GM12878 (cell line): ENCODE data around the gene KLF12. TPM values are rescaled to one million over a fixed set of nuclear protein-coding genes. Genes with fewer than 3 reads are reported as not detected.

Experiments
- ATAC-seq: fragments of 200-7000 bp; cut with Tn5 transposase; 3 replicates; pipeline ENCODE4 v1.9.1; 2020; ENCODE audit warnings: mild to moderate bottlenecking, moderate library complexity
- BruUV-seq: library from RNA; stranded (reverse); fragments of 400-500 nt; replicated peaks from 2 replicates; lab custom pipeline; 2021; lab: Mats Ljungman, UMichigan
- CTCF ChIA-PET: fragments of 300-600 bp; sonication (Branson Sonifier 250); formaldehyde crosslinking; extraction: SDS; loops from one replicate; lab custom pipeline; 2021; ENCODE audit warnings: inconsistent platforms; lab: Yijun Ruan, JAX
- POLR2A ChIA-PET: fragments of 350-600 bp; formaldehyde crosslinking; extraction: SDS; loops from one replicate; lab custom pipeline; 2021; ENCODE audit warnings: inconsistent platforms; lab: Charles Lee
- RAD21 ChIA-PET: fragments of 300-600 bp; sonication (Branson Sonifier 250); formaldehyde crosslinking; loops from one replicate; lab custom pipeline; 2023; ENCODE audit warnings: antibody characterized with exemption; ENCODE audit not compliant: unreplicated experiment; lab: Charles Lee
- SMC1A ChIA-PET: fragments of 300-600 bp; sonication (Branson Sonifier 250); formaldehyde crosslinking; loops from one replicate; lab custom pipeline; 2023; ENCODE audit not compliant: unreplicated experiment, uncharacterized antibody; lab: Charles Lee
- DNase-seq: peaks from one replicate; pipeline ENCODE4 v3.0.0-alpha.2; 2011; ENCODE audit warnings: low read depth, low spot score
- FAIRE-seq: peaks from 3 replicates; lab custom pipeline; 2011; peaks lifted over from hg19 to GRCh38; lab: Jason Lieb, UNC
- H2AFZ ChIP-seq: 2 replicates; pipeline ENCODE4 v1.6.0; 2011; ENCODE audit warnings: low read depth, low read length, control low read depth; ENCODE audit not compliant: control insufficient read depth
- H3K27ac ChIP-seq: 2 replicates; pipeline ENCODE4 v1.5.1; 2011; ENCODE audit warnings: control low read depth; ENCODE audit not compliant: control insufficient read depth, insufficient read depth
- H3K27me3 ChIP-seq, 2 experiments: replicated peaks in 1 of 2; 2 replicates each; pipeline versions ENCODE4 v1.6.0 to v1.6.1; 2011; ENCODE audit warnings: low read length in 1 of 2; ENCODE audit not compliant: control insufficient read depth in 2 of 2, insufficient read depth in 2 of 2
- H3K36me3 ChIP-seq, 2 experiments: 2 replicates each; pipeline ENCODE4 v1.5.1; 2011; ENCODE audit warnings: low read length in 1 of 2; ENCODE audit not compliant: control insufficient read depth in 2 of 2, insufficient read depth in 2 of 2
- H3K4me1 ChIP-seq: 2 replicates; pipeline ENCODE4 v1.6.1; 2011; ENCODE audit warnings: mild to moderate bottlenecking, low read length, moderate library complexity, mixed read lengths; ENCODE audit not compliant: control insufficient read depth, insufficient read depth
- H3K4me2 ChIP-seq: 2 replicates; pipeline ENCODE4 v1.6.0; 2011; ENCODE audit warnings: control low read depth; ENCODE audit not compliant: control insufficient read depth, insufficient read depth
- H3K4me3 ChIP-seq: fragments of 200-600 bp; sonication (generic); 2 replicates; pipeline ENCODE4 v1.5.1; 2016
- H3K79me2 ChIP-seq: 2 replicates; pipeline ENCODE4 v1.6.0; 2011; ENCODE audit warnings: low read length; ENCODE audit not compliant: control insufficient read depth, insufficient read depth
- H3K9ac ChIP-seq: 2 replicates; pipeline ENCODE4 v1.8.0; 2011; ENCODE audit warnings: low read length, control low read depth, mixed read lengths; ENCODE audit not compliant: control insufficient read depth, insufficient read depth
- H3K9me3 ChIP-seq: replicated peaks from 3 replicates; pipeline ENCODE4 v1.5.1; 2011; ENCODE audit warnings: mild to moderate bottlenecking, low read length; ENCODE audit not compliant: control insufficient read depth, insufficient read depth
- H4K20me1 ChIP-seq: 2 replicates; pipeline ENCODE4 v1.6.0; 2011; ENCODE audit not compliant: control insufficient read depth, insufficient read depth
- CBFB ChIP-seq: IDR thresholded peaks from 2 replicates; pipeline ENCODE4 v1.6.1; 2016; ENCODE audit warnings: antibody characterized with exemption, low read depth
- CREM ChIP-seq: IDR thresholded peaks from 2 replicates; pipeline ENCODE4 v1.6.1; 2014; ENCODE audit warnings: antibody characterized with exemption, low read depth
- IKZF2 ChIP-seq, 2 experiments: fragments of 450-650 bp; IDR thresholded peaks; 2 replicates each; pipeline ENCODE4 v1.6.1; 2017; ENCODE audit warnings: mild to moderate bottlenecking in 2 of 2, moderate library complexity in 2 of 2
- JUND ChIP-seq: IDR thresholded peaks from 2 replicates; pipeline ENCODE4 v1.6.1; 2012; ENCODE audit warnings: low read depth, mild to moderate bottlenecking, low read length, improper control_type of control experiment, moderate library complexity
- LARP7 ChIP-seq: fragments of 450-650 bp; IDR thresholded peaks from 2 replicates; pipeline ENCODE4 v1.6.1; 2017; ENCODE audit warnings: mild to moderate bottlenecking
- MEF2A ChIP-seq: IDR thresholded peaks from 2 replicates; pipeline ENCODE4 v1.6.1; 2011; ENCODE audit warnings: low read depth, mild to moderate bottlenecking, low read length, moderate library complexity; ENCODE audit not compliant: insufficient read depth
- MEF2B ChIP-seq: fragments of 450-650 bp; IDR thresholded peaks from 2 replicates; pipeline ENCODE4 v1.6.1; 2018; ENCODE audit warnings: mild to moderate bottlenecking, moderate library complexity; ENCODE audit not compliant: partially characterized antibody, poor library complexity, severe bottlenecking
- NFYB ChIP-seq: IDR thresholded peaks from 2 replicates; pipeline ENCODE4 v1.6.1; 2011; ENCODE audit warnings: low read depth, mild to moderate bottlenecking, low read length, improper control_type of control experiment, moderate library complexity; ENCODE audit not compliant: insufficient read depth
- NR2C1 ChIP-seq: fragments of 450-650 bp; IDR thresholded peaks from 2 replicates; pipeline ENCODE4 v1.6.1; 2017; ENCODE audit warnings: antibody characterized with exemption, mild to moderate bottlenecking, moderate library complexity
- NRF1 ChIP-seq: conservative IDR thresholded peaks from 2 replicates; pipeline ENCODE4 v1.6.1; 2011; ENCODE audit warnings: mild to moderate bottlenecking, low read depth, low read length, improper control_type of control experiment
- PAX5 ChIP-seq: IDR thresholded peaks from 2 replicates; pipeline ENCODE4 v1.6.1; 2011; ENCODE audit warnings: low read depth, low read length, borderline replicate concordance
- PML ChIP-seq: IDR thresholded peaks from 2 replicates; pipeline ENCODE4 v1.6.1; 2012; ENCODE audit warnings: low read length, inconsistent platforms
- POU2F2 ChIP-seq: IDR thresholded peaks from 3 replicates; pipeline ENCODE4 v1.6.1; 2011; ENCODE audit warnings: low read depth, mild to moderate bottlenecking, low read length, borderline replicate concordance
- STAT1 ChIP-seq: fragments of 450-650 bp; conservative IDR thresholded peaks from 2 replicates; pipeline ENCODE4 v1.6.1; 2014; ENCODE audit warnings: antibody characterized with exemption, mild to moderate bottlenecking
- YBX1 ChIP-seq: fragments of 450-650 bp; IDR thresholded peaks from 2 replicates; pipeline ENCODE4 v1.6.1; 2016; ENCODE audit warnings: antibody characterized with exemption
- ZBTB11 ChIP-seq: fragments of 450-650 bp; formaldehyde crosslinking; IDR thresholded peaks from 2 replicates; pipeline ENCODE4 v1.5.0; 2022; ENCODE audit warnings: mild to moderate bottlenecking, missing genetic modification characterization
- ZNF24 ChIP-seq: fragments of 450-650 bp; IDR thresholded peaks from 2 replicates; pipeline ENCODE4 v1.6.1; 2017; ENCODE audit warnings: antibody characterized with exemption, mild to moderate bottlenecking
- ZNF274 ChIP-seq: IDR thresholded peaks from one replicate; pipeline ENCODE4 v1.8.0; 2011; ENCODE audit not compliant: insufficient read length, insufficient read depth
- WGBS: methylation state at CpG from one replicate; pipeline ENCODE4 v1.1.6; 2016; ENCODE audit warnings: low lambda C conversion rate; ENCODE audit not compliant: insufficient replicate concordance, insufficient coverage; ENCODE audit errors: missing lambda C conversion rate; 5-methylcytosine and 5-hydroxymethylcytosine counted together
- in situ Hi-C: fragments of 300-500 bp; cut with MboI; formaldehyde crosslinking; loops from 9 replicates; pipeline ENCODE4 v1.14.3; 2018; ENCODE audit warnings: mixed read lengths
- intact Hi-C: fragments of 100-400 bp; cut with micrococcal nuclease; formaldehyde crosslinking; loops from one replicate; pipeline ENCODE4 v1.14.2; 2022; ENCODE audit not compliant: unreplicated experiment
- polyA plus RNA-seq, 11 experiments: library from polyadenylated mRNA; depleted of rRNA in 4 of 11; unstranded in 6 of 11; stranded (reverse) in 5 of 11; fragments of >200 nt; fragmentation: Nextera tagmentation in 4 of 11; fragmentation: Illumina TruSeq in 1 of 11; extraction: Ambion mirVana in 4 of 11; extraction: Trizol in 1 of 11; gene quantifications; 1 replicate in 1 of 11; 2 replicates in 10 of 11; pipeline versions ENCODE4 v1.2.1 to v1.2.3, GENCODE V29; 2011 to 2016; ENCODE audit warnings: inconsistent platforms in 2 of 11, missing spikeins in 2 of 11, low read depth in 1 of 11
- total RNA-seq, 4 experiments: library from RNA; depleted of rRNA in 3 of 4; stranded (reverse); fragments of >200 nt in 3 of 4; fragmentation: Illumina TruSeq in 1 of 4; extraction: Trizol in 1 of 4; gene quantifications; 2 replicates each; pipeline versions ENCODE4 v1.2.1 to v1.2.3, GENCODE V29; 2013 to 2021

The KLF12 gene
- total and polyA plus RNA-seq, 10 of the 15 experiments (the other 5 are each of a cell fraction or from before 2014, with no cell fraction given): 0.11 to 11.4 (median 0.98) TPM

GRCh38 chr13:74114202-74114601 lies 20.0 kb downstream of the KLF12 start:
- H4K20me1 ChIP-seq: no peaks in the 10 kb centered on the region
- no peak for ATAC-seq
- no peak for FAIRE-seq
- no peaks in the 10 kb centered on the region for H3K4me1 ChIP-seq
- intact Hi-C loops: no loop called here
- in situ Hi-C loops: no loop called here
- no TSS peak for BruUV-seq
- H3K27me3 ChIP-seq: no peaks in the 10 kb centered on the region
- peaks cover 11% of the 10 kb centered on the region for H3K9me3 ChIP-seq
- ChIA-PET POLR2A (no interaction called here), CTCF (no interaction called here), RAD21 (no interaction called here), SMC1A (interaction anchor here (1.7 kb wide), 1 partner anchor 27 kb away, joined by 3 read pairs; no protein-coding TSS in a partner anchor)
- no peak overlapping the region for H3K4me2 ChIP-seq
- no peak overlapping the region for H3K9ac ChIP-seq
- no peaks in the 10 kb centered on the region; the same call in 1 of the 2 replicates for H3K79me2 ChIP-seq
- WGBS: 94% methylated on average over 1 of the region's 1 CpG
- no peak overlapping the region for H3K4me3 ChIP-seq
- H3K36me3 ChIP-seq: no peaks in the 10 kb centered on the region
- no peak for TF ChIP-seq ZNF274
- no peak for TF ChIP-seq CBFB
- no peak for TF ChIP-seq NRF1
- TF ChIP-seq POU2F2: no peak
- TF ChIP-seq NR2C1: no peak
- TF ChIP-seq MEF2B: no peak
- TF ChIP-seq PML: no peak
- no peak for TF ChIP-seq MEF2A
- TF ChIP-seq STAT1: no peak
- TF ChIP-seq CREM: no peak
- no peak for TF ChIP-seq ZNF24
- TF ChIP-seq LARP7: no peak
- TF ChIP-seq JUND: no peak
- no peak for TF ChIP-seq PAX5
- TF ChIP-seq IKZF2 (IDR thresholded peaks at IDR 0.05): no peak
- TF ChIP-seq ZBTB11 (CRISPR knock-in tag): no peak
- TF ChIP-seq YBX1: no peak
- no peak for TF ChIP-seq NFYB
- DNase-seq: no peak
- no peak overlapping the region for H2AFZ ChIP-seq
- no peak overlapping the region for H3K27ac ChIP-seq
